SK-N-SH (cell line): ENCODE data around the gene TMEM44. TPM values are rescaled to one million over a fixed set of nuclear protein-coding genes. Genes with fewer than 3 reads are reported as not detected.

Source experiments
- CTCF ChIA-PET: fragments of 300-600, 350-600 bp; formaldehyde crosslinking; extraction: SDS; loops from one replicate; lab custom pipeline; 2021; lab: Yijun Ruan, JAX
- POLR2A ChIA-PET: fragments of 350-600 bp; sonication (Branson Sonifier 250); formaldehyde crosslinking; extraction: SDS; loops from one replicate; lab custom pipeline; 2020; ENCODE audit warnings: antibody characterized with exemption, inconsistent platforms; lab: Yijun Ruan, JAX
- DNase-seq: peaks from one replicate; pipeline ENCODE4 v3.0.0; 2012
- H2AFZ ChIP-seq: fragments of 200-600 bp; sonication (generic); 2 replicates; pipeline ENCODE4 v1.8.1; 2016; ENCODE audit warnings: antibody characterized with exemption, mild to moderate bottlenecking, low read depth
- H3F3A ChIP-seq: fragments of 200-600 bp; sonication (generic); replicated peaks from 2 replicates; pipeline ENCODE3; 2016; ENCODE audit warnings: antibody characterized with exemption, mild to moderate bottlenecking; ENCODE audit not compliant: insufficient read depth
- H3K27ac ChIP-seq, 2 experiments: fragments of 200-500 bp in 1 of 2; fragments of 200-600 bp in 1 of 2; sonication (Bioruptor generic) in 1 of 2; sonication (generic), shearing (Covaris generic) in 1 of 2; 2 replicates each; pipeline versions ENCODE4 v1.5.1 to v1.6.1; 2014 to 2016; ENCODE audit warnings: low read depth in 2 of 2, inconsistent platforms in 1 of 2, low read length in 1 of 2, mild to moderate bottlenecking in 1 of 2, mixed read lengths in 1 of 2
- H3K27me3 ChIP-seq: fragments of 200-600 bp; sonication (generic), shearing (Covaris generic); 2 replicates; pipeline ENCODE4 v1.6.1; 2016; ENCODE audit warnings: mixed run types; ENCODE audit not compliant: insufficient read depth
- H3K36me3 ChIP-seq, 2 experiments: fragments of 200-500 bp in 1 of 2; fragments of 200-600 bp in 1 of 2; sonication (Bioruptor generic) in 1 of 2; sonication (generic) in 1 of 2; replicated peaks in 1 of 2; 2 replicates each; pipeline versions ENCODE3 to v1.5.1; 2014 to 2016; ENCODE audit warnings: low read length in 1 of 2, mild to moderate bottlenecking in 1 of 2; ENCODE audit not compliant: insufficient read depth in 2 of 2, control insufficient read depth in 1 of 2
- H3K4me1 ChIP-seq, 2 experiments: fragments of 200-500 bp in 1 of 2; fragments of 200-600 bp in 1 of 2; sonication (Bioruptor generic) in 1 of 2; sonication (generic), shearing (Covaris generic) in 1 of 2; 2 replicates each; pipeline versions ENCODE4 v1.5.1 to v1.6.1; 2014 to 2016; ENCODE audit warnings: low read depth in 1 of 2, low read length in 1 of 2, mixed run types in 1 of 2; ENCODE audit not compliant: insufficient read depth in 2 of 2, control insufficient read depth in 1 of 2
- H3K4me2 ChIP-seq: fragments of 200-600 bp; sonication (generic), shearing (Covaris generic); 2 replicates; pipeline ENCODE4 v1.6.1; 2017; ENCODE audit warnings: mixed run types
- H3K4me3 ChIP-seq, 2 experiments: fragments of 200-500 bp in 1 of 2; fragments of 200-600 bp in 1 of 2; sonication (Bioruptor generic) in 1 of 2; sonication (generic), shearing (Covaris generic) in 1 of 2; 2 replicates each; pipeline versions ENCODE4 v1.5.1 to v1.8.1; 2014 to 2016; ENCODE audit warnings: low read depth in 2 of 2, inconsistent platforms in 1 of 2, low read length in 1 of 2, mild to moderate bottlenecking in 1 of 2, mixed read lengths in 1 of 2, moderate library complexity in 1 of 2
- H3K79me2 ChIP-seq: fragments of 200-600 bp; sonication (generic); 2 replicates; pipeline ENCODE4 v1.8.1; 2017; ENCODE audit warnings: mild to moderate bottlenecking; ENCODE audit not compliant: insufficient read depth
- H3K9ac ChIP-seq: fragments of 200-600 bp; sonication (generic); 2 replicates; pipeline ENCODE4 v1.6.1; 2017; ENCODE audit warnings: mixed run types
- H3K9me2 ChIP-seq: fragments of 200-600 bp; sonication (generic); 2 replicates; pipeline ENCODE4 v1.6.1; 2017; ENCODE audit warnings: mixed run types
- H3K9me3 ChIP-seq: fragments of 200-600 bp; sonication (generic); 2 replicates; pipeline ENCODE4 v1.6.1; 2017; ENCODE audit warnings: mixed run types, mild to moderate bottlenecking, moderate library complexity
- H4K20me1 ChIP-seq: fragments of 200-600 bp; sonication (generic); 2 replicates; pipeline ENCODE4 v1.6.1; 2017; ENCODE audit warnings: mild to moderate bottlenecking, mixed run types; ENCODE audit not compliant: insufficient read depth
- CHD2 ChIP-seq: fragments of 150-350 bp; IDR thresholded peaks from 2 replicates; pipeline ENCODE4 v1.6.1; 2018; ENCODE audit warnings: low read length; ENCODE audit not compliant: partially characterized antibody
- EP300 ChIP-seq, 2 experiments: IDR thresholded peaks; 2 replicates each; pipeline versions ENCODE4 v1.4.0 to v1.6.1; 2012; ENCODE audit warnings: borderline replicate concordance in 1 of 2, low read depth in 1 of 2, low read length in 1 of 2
- MEF2A ChIP-seq: IDR thresholded peaks from 2 replicates; pipeline ENCODE4 v1.4.0; 2012; ENCODE audit warnings: low read depth, borderline replicate concordance
- POLR2AphosphoS5 ChIP-seq: IDR thresholded peaks from 2 replicates; pipeline ENCODE4 v1.6.1; 2012; ENCODE audit warnings: low read depth, low read length
- REST ChIP-seq: IDR thresholded peaks from 2 replicates; pipeline ENCODE4 v1.6.1; 2012; ENCODE audit warnings: mild to moderate bottlenecking, low read depth, low read length, moderate library complexity
- TCF12 ChIP-seq: IDR thresholded peaks from 2 replicates; pipeline ENCODE4 v1.4.0; 2012
- WGBS: methylation state at CpG from one replicate; pipeline ENCODE4 v1.1.6; 2017; ENCODE audit warnings: low lambda C conversion rate; 5-methylcytosine and 5-hydroxymethylcytosine counted together
- polyA plus RNA-seq, 3 experiments: library from polyadenylated mRNA; depleted of rRNA; stranded (reverse); fragments of >200 nt; gene quantifications; 2 replicates each; pipeline ENCODE4 v1.2.3, GENCODE V29; 2012
- TF ChIP-seq, protein P1 (sequence below): fragments of 200-600 bp; sonication (generic); IDR thresholded peaks from 2 replicates; pipeline ENCODE4 v1.6.1; 2017; ENCODE audit warnings: antibody characterized with exemption, mild to moderate bottlenecking, moderate library complexity
- TF ChIP-seq, protein P2 (sequence below): fragments of 150-350 bp; IDR thresholded peaks from 2 replicates; pipeline ENCODE4 v1.6.1; 2017; ENCODE audit warnings: antibody characterized with exemption, low read length, low read depth, borderline replicate concordance

TMEM44 gene
- polyA plus RNA-seq, 1 of the 3 experiments (the other 2 are of a cell fraction), result 22.6 TPM

DNA sequence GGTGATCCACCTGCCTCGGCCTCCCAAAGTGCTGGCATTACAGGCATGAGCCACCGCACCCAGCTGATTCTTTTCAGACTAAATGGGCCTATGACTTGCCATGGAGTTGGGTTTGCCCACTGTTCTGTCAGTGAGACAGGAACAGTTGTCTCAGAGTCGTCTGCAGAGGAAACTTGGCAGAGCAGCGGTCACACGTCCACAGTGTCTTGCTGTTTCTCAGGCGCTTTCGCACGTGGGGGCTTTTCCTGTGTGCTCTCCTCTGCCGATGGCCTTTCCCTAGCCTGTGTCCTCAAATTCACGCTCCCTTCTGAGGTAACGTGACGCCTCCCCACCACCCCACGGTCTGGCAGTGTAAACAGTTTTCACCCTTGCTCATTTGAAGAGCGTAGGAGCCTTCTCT lies 11.3 kb downstream of the TMEM44 start:
- Histone ChIP-seq H3K27ac (no peak overlapping the region), H3K9ac (no peak overlapping the region), H4K20me1 (no peaks in the 10 kb centered on the region), H3K9me3 (no peaks in the 10 kb centered on the region), H3K4me1 (no peaks in the 10 kb centered on the region), H3F3A (no peaks in the 10 kb centered on the region), H3K9me2 (no peaks in the 10 kb centered on the region), H2AFZ (no peak overlapping the region), H3K36me3 (peaks cover 6 to 10% of the 10 kb centered on the region in 2 experiments)
- CTCF ChIA-PET, result no interaction called here
- TF ChIP-seq TCF12, result no peak
- TF ChIP-seq MEF2A, result no peak
- TF ChIP-seq, protein P1, sequence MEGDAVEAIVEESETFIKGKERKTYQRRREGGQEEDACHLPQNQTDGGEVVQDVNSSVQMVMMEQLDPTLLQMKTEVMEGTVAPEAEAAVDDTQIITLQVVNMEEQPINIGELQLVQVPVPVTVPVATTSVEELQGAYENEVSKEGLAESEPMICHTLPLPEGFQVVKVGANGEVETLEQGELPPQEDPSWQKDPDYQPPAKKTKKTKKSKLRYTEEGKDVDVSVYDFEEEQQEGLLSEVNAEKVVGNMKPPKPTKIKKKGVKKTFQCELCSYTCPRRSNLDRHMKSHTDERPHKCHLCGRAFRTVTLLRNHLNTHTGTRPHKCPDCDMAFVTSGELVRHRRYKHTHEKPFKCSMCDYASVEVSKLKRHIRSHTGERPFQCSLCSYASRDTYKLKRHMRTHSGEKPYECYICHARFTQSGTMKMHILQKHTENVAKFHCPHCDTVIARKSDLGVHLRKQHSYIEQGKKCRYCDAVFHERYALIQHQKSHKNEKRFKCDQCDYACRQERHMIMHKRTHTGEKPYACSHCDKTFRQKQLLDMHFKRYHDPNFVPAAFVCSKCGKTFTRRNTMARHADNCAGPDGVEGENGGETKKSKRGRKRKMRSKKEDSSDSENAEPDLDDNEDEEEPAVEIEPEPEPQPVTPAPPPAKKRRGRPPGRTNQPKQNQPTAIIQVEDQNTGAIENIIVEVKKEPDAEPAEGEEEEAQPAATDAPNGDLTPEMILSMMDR, result no peak
- no peak for TF ChIP-seq CHD2
- TF ChIP-seq EP300 (IDR thresholded peaks at IDR 0.05; ENCODE audit: borderline replicate concordance in 1 of 2, low read depth in 1 of 2, low read length in 1 of 2), result no peak
- TF ChIP-seq, all 33 proteins: peak for 0
- H3K4me3 ChIP-seq, result no peak overlapping the region
- POLR2A ChIA-PET, result no interaction called here
- no peaks in the 10 kb centered on the region for H3K27me3 ChIP-seq
- no peaks in the 10 kb centered on the region for H3K79me2 ChIP-seq
- WGBS, result 97% methylated on average over 14 of the region's 14 CpGs
- H3K4me2 ChIP-seq, result no peak overlapping the region
- DNase-seq, result no peak

DNA sequence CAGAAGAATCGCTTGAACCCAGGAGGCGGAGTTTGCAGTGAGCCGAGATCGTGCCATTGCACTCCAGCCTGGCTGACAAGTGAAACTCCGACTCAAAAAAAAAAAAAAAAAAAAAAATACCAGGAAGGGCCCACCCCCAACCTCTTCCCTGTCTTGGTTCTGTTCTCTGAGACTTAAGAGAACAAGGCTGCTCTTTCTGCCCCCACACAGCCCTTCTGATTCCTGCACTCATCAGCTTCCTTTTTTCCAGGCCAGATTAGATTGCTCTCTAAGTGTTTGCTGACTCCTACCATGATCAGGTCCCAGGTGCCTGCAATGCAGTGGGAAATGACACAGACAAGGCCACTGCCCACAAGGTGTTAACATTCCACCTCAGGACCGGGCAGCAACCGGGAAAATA lies 13.0 kb downstream of the TMEM44 start:
- DNase-seq, result no peak
- H3K36me3 ChIP-seq, result peaks cover 3 to 14% of the 10 kb centered on the region in 2 experiments
- POLR2A ChIA-PET, result no interaction called here

More for the DNA sequence above, 13.0 kb downstream of the TMEM44 start:
- Histone ChIP-seq H3K79me2 (no peaks in the 10 kb centered on the region), H3K4me2 (no peak overlapping the region), H3K9me2 (no peaks in the 10 kb centered on the region), H2AFZ (no peak overlapping the region), H3K27ac (no peak overlapping the region), H3K9ac (no peak overlapping the region), H3K27me3 (no peaks in the 10 kb centered on the region), H3K9me3 (no peaks in the 10 kb centered on the region), H3K4me1 (no peaks in the 10 kb centered on the region), H3K4me3 (no peak overlapping the region), H4K20me1 (no peaks in the 10 kb centered on the region), H3F3A (no peaks in the 10 kb centered on the region)
- 96% methylated on average over 7 of the region's 7 CpGs for WGBS
- CTCF ChIA-PET, result no interaction called here
- no peak for TF ChIP-seq REST
- TF ChIP-seq POLR2AphosphoS5, result no peak
- TF ChIP-seq, protein P2, sequence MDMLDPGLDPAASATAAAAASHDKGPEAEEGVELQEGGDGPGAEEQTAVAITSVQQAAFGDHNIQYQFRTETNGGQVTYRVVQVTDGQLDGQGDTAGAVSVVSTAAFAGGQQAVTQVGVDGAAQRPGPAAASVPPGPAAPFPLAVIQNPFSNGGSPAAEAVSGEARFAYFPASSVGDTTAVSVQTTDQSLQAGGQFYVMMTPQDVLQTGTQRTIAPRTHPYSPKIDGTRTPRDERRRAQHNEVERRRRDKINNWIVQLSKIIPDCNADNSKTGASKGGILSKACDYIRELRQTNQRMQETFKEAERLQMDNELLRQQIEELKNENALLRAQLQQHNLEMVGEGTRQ, result no peak
